Melanocyte of skin (primary cell): ENCODE results near the gene SRPK1. TPM values are rescaled to one million over a fixed set of nuclear protein-coding genes. Genes with fewer than 3 reads are reported as not detected.

Experiments
- total RNA-seq, 2 donors: library from RNA; depleted of rRNA; stranded (reverse); fragments of >200 nt; gene quantifications; 2 replicates each; pipeline ENCODE4 v1.2.3, GENCODE V29; 2012

Gene SRPK1
- total RNA-seq = 10 to 100 TPM; 37.5 to 68.3 TPM

GRCh38 chr6:35920793-35921732 is at the start of gene SRPK1:
TSS of gene SRPK1 (minus strand) at chr6:35921098. CDS start at chr6:35921056, 42 bp downstream.

GRCh38 chr6:35804996-35805736 is 115.7 kb downstream of the SRPK1 start, which contains the start of gene LHFPL5:
TSS of gene LHFPL5 (plus strand) at chr6:35805352. CDS start at chr6:35805671, 319 bp downstream.

Other genes with a start within 250 kb of the SRPK1 start
- gene FKBP5, start 232.2 kb downstream of the SRPK1 start, total RNA-seq = 10 to 100 TPM; 12.4 to 15.3 TPM
- gene ARMC12, start 184.1 kb downstream of the SRPK1 start, total RNA-seq = under 1 TPM in 1 of 2 donors, not detected in 1; 0.33 TPM
- gene CLPSL2, start 144.5 kb downstream of the SRPK1 start, total RNA-seq = not detected
- not detected for gene CLPSL1, start 140.1 kb downstream of the SRPK1 start, total RNA-seq
- not detected for gene CLPS, start 123.8 kb downstream of the SRPK1 start, total RNA-seq
- not detected for gene LHFPL5, start 115.7 kb downstream of the SRPK1 start, total RNA-seq
- under 1 TPM in 1 of 2 donors, not detected in 1; under 0.01 TPM for gene SLC26A8, start 103.5 kb upstream of the SRPK1 start, total RNA-seq
- 10 to 100 TPM; 59.5 to 69.9 TPM for gene MAPK14, start 106.7 kb upstream of the SRPK1 start, total RNA-seq
- gene MAPK13, start 209.4 kb upstream of the SRPK1 start, total RNA-seq = 1 to 10 TPM in 1 of 2 donors, under 1 TPM in 1; 0.34 to 3.3 TPM